ENCODE results near the gene SMYD3.
"Not testable (repeated sequence)": the region's sequence is repeated elsewhere in the genome, so short reads cannot be mapped to it uniquely, and the experiment has no call there.

Gene SMYD3

DNA sequence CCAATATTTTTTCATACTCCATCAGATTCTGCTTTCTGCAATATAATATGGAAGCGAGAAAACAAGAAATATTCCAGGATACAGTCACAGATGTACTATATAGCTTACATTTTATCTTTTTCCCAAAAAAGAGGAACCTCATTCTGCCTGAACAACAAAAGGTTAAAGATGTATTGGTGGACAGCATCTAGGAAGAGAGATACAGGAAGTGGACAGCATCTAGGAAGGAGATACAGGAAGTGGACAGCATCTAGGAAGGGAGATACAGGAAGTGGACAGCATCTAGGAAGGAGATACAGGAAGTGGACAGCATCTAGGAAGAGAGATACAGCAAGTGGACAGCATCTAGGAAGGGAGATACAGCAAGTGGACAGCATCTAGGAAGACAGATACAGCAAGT is 483.0 kb downstream of the SMYD3 start:
- not testable (repeated sequence) for DNase-seq (ENCODE audit: low read depth)

DNA sequence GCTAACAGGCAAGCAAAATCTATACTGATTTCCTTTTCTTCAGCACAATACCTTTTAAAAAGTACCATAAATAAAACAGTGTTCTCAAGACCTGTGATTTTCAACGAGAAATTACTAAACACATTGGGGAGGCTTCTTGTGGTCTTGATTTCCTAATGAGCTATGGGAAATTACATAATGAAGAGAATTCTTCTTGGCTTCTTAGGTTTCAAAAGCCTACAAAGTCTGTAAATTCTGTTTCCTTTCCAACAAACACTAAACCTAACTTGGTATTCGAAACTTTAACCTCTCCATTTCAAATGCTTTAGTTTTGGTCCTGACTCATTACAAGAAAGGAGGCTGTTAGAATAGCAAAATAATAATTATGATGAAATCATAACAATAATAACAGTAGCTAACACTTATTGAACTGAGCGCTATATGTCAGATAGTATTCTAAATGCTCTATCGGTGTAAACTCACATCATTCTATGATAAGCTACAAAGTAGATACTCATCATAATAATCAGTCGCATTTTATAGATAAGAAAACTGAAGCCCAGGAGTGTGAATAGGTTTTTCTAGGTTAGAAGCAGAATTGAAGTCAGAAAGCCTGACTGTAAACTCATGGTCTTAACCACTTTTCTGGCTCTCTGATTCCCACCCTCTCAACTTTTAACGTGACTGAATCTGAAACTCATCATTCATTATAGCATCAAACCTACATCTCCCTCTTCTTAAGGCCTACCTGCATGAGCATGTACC is 486.7 kb downstream of the SMYD3 start:
- DNase-seq (ENCODE audit: low read depth): no peak

DNA sequence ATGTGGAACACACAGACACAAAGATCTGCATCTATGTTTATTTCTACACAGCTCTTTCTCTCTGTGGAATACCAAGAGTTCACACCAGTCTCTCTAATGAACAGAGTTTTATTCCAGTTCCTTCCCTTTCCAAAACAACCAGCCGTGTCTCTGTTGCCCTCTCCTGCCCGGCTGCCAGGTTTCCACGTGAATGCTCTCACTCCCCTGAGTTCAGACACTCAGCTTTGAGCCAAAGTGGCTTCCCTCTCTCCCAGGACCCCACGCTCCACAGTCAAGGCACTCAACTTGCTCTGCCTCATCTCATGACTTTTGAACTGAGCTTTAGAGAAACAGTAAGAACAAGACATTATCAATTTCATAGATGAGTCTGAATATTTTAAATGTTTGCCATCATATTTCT is 488.9 kb downstream of the SMYD3 start:
- DNase-seq (ENCODE audit: low read depth): no peak

- no peak for DNase-seq (ENCODE audit: low read depth)
Observed at GRCh38 chr1:246012341-246012740, 494.7 kb downstream of the SMYD3 start.

DNA sequence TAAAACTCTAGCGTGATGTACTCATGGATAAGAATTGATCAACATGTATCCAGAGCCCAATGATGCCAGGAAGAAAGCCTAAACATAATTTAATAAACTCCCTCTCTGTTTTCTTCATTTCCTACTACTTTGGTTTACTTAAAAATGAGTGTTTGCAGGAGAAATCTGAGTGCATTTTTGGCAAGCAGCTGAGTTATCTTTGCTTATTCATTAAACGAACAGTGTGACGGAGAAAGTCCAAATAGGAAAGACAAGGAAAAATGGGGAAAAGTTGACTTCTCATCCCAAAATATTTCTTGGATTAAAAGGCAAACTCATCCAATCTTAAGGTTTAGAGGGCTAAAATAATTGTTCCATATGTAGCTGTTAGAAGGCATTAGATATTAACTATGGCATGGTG is 496.7 kb downstream of the SMYD3 start:
- DNase-seq (ENCODE audit: low read depth): no peak

- no peak for DNase-seq (ENCODE audit: low read depth)
Observed at GRCh38 chr1:246008363-246008831, 498.7 kb downstream of the SMYD3 start.

DNA sequence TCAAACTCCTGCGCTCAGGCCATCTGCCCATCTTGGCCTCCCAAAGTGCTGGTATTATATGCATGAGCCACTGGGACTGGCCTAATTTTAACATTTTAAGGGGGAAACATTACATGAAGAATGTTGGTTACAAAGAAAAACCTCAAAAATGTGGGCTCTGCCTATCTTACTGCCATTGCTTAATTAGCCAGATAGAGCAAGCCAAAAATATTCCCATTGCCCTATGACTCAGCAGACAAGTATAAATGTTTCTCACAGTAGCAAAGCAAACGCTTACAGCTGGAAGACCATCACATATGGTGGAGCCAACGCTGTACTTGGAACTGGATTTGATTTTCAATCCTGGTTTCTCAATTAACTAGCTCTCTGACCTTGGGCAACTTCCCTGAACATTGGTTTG is 502.0 kb downstream of the SMYD3 start:
- DNase-seq (ENCODE audit: low read depth): no peak

DNA sequence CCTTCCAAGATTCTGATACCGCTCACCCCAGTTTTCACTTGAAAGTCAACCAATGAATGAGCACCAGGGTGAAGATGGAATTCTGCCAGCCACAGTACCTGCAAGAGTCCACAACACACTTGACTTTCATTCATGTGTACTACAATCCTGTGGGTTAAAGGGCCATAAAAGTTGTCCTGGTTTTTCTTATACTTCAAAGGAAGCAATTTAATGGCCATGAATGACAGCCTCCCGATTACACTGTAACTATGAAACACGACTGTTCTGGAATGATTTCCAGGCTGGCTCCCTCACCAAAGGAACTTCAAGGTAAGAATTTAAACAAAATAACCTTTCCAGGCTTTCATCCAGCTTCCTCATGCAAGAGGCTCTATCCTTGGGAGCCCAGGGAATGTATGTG is 502.8 kb downstream of the SMYD3 start:
- no peak for DNase-seq (ENCODE audit: low read depth)

DNA sequence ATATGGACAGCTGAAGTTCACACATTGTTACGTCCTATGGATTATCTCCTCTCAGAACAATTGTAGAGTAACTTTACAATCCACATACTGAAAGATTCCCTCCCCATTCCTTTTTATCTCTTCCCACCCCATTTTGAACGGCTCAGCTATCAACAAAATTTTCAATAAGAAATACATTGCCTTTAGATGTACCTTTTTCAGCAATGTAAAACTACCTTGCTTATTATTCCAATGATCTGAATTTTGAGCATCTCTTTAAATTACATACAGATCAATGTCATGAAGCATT is 503.7 kb downstream of the SMYD3 start:
- DNase-seq (ENCODE audit: low read depth): no peak

DNA sequence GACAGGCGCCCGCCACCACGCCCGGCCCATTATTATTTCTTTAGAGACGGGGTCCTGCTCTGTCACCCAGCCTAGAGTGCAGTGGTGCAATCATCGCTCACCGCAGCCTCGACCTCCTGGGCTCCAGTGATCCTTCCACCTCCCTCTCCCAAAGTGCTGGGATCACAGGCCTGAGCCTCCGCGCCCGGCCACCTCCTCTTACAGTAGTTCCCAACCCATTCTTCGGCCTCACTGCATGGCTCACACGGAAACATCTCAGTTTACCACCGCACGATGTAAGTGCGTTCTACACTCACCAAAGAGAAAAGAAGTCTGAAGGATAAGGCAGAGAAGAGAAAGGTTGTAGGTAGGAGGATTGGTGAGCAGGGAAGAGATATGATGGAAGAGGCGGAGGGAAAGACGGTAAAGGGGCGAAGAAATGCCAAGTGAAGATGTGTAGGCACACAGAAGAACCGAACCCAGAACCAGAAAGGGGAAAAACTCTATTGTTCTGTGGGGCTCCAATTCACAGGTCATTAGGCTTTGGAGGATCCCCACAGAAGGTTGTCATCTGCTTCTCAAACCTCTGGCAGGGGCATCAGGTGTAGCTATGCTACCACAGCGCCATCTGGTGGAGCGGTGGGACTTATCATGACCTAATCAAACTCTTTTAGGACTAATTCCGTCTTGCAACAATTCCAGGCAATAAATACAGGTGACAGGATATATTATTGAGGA is 504.2 kb downstream of the SMYD3 start:
- peak; percentile 71 for DNase-seq (ENCODE audit: low read depth)

DNA sequence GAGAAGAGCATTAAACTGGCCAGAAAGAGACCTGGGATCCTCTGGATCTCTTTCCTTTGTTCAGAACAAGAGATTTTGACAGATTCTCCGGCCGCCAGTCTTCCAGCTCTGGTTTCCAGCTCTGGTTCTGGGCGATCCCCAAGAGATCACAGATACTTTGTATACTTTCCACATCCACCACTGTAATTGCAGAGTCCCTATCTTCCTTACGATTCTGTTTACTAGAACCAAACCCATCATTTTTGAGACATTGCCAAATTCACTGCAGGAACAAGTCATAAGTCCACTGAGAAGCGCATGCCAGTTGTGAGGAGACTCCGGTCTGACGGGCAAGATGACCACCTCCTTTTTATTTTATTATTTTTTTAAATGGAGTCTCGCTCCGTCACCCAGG is 505.2 kb downstream of the SMYD3 start:
- DNase-seq (ENCODE audit: low read depth): no peak

GRCh38 chr1:246001142-246001836 is 505.8 kb downstream of the SMYD3 start:
- DNase-seq (ENCODE audit: low read depth): no peak

GRCh38 chr1:246000638-246001015 is 506.5 kb downstream of the SMYD3 start:
- DNase-seq (ENCODE audit: low read depth): no peak

DNA sequence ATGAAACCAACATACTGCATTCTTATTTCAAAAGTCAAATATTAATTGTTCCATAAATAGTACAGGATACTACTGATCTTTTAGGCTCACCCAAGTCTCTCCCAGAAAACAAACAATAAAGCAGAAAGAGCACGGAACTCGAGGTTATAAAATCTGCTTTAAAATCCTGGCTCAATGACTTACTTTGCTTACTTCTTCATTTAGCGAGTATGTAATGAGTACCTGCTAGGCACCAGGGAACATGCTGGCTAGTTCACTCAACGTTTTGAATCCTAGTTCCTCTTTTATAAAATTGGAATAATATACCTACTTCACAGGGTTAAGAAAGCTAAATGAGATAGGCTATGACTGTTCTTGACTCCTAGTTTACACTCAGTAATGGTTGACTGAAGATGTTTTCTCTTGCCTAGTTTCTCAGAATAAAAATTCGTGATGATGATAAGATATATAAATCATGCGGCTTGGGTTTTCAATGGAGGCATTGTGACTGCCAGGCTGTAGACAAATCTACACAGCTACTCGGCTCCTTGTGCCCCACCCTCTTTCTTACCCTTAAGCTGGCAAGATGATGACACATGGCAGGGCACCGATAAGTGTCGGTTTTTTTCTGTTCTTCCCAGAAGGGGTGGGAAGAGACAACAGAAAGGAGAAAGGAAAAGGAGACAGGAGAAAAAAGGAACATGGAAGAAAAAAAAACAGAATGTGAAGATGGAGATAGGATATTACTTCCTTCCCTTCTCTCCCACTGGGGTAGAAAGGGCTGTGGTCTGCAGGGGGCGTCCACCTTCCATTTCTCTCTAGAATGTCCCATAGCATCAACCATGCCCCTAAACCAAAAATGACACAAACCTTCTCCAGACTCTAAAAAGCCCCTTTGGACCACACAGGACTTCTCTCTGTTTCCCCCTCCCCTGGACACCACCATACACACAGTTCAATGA is 507.1 kb downstream of the SMYD3 start:
- DNase-seq (ENCODE audit: low read depth): no peak

- no peak for DNase-seq (ENCODE audit: low read depth)
Observed at GRCh38 chr1:245997471-245998258, 509.4 kb downstream of the SMYD3 start.

DNA sequence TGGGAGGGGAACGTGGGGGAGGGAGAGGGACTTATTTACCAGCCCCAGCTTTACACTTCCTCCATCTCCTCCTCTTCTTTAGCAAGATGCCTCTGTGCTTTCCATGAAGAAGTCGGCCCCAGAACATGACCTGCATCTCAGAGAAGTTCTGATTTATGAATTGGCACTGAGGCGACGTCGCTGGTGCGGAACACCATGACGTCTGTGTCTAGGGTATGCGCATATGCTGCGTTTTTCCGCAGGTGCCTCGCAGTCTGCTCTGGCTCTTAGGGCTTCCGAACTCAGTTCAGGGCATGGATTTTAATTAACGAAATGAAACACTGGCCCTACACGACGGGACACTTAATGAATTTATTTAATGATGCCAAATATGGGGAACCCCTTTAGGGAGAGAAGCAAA is 510.3 kb downstream of the SMYD3 start:
- DNase-seq (ENCODE audit: low read depth): no peak

DNA sequence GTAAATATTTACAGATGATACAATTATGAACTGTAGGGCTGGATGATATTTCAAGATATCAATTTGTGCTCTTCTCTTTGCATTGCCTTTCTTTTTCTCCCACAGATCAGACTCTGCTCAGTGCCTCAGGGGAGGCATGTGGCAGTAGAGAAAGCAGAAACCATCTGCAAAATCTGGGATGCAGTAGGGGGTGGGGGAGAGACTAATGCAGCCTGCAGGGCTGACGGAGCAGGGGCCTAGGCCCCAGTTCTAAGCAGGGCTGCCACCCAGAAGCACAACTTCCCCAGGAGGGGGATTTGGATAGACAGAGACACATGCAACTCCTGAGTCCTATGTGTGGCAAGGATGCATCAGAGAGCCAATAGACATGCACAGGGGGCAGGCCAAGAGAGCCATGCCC is 511.6 kb downstream of the SMYD3 start:
- DNase-seq (ENCODE audit: low read depth): no peak

- DNase-seq (ENCODE audit: low read depth): no peak
Observed at GRCh38 chr1:245991266-245991665, 515.8 kb downstream of the SMYD3 start.

GRCh38 chr1:245990315-245991022 is 516.6 kb downstream of the SMYD3 start:
- DNase-seq (ENCODE audit: low read depth): no peak

- DNase-seq (ENCODE audit: low read depth): no peak
Observed at GRCh38 chr1:245988393-245989078, 518.5 kb downstream of the SMYD3 start.

Data from activated T-cell treated with anti-CD3 and anti-CD28 coated beads for 48 hours (primary cell).